HG03108 (cell line): ENCODE results near the gene ZNF358.
"Not testable (repeated sequence)": the region's sequence is repeated elsewhere in the genome, so short reads cannot be mapped to it uniquely, and the experiment has no call there.

ENCODE experiments used
- ATAC-seq: cut with Tn5 transposase; IDR thresholded peaks from one replicate; pipeline ENCODE4 v1.9.1; 2021; ENCODE audit warnings: moderate library complexity; ENCODE audit not compliant: unreplicated experiment

ZNF358 gene

DNA sequence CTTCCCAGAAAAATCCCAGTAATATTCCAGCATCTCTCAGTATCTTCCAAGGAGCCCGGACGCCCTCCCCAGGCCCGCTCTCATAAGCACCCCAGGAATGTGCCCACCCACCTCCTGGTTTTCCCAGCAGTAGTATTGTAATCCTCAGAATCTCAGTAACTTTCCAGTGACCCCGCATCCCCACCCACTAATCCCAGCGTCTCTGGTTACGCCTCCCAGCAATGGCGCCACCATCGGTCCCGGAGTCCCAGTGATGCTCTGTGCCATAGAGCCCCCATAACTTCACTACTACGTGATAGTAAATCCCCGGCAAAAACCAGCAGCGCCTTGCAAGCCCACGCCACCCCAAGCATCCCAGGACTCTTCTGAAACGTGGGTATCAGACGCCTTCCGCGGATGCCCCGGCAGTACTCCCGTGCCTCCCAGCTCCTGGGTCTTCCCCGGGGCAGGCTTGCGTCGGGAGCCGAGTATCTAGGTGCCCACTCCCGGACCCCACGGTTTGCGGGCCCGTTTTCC lies 18.7 kb downstream of the ZNF358 start:
- ATAC-seq: no peak

DNA sequence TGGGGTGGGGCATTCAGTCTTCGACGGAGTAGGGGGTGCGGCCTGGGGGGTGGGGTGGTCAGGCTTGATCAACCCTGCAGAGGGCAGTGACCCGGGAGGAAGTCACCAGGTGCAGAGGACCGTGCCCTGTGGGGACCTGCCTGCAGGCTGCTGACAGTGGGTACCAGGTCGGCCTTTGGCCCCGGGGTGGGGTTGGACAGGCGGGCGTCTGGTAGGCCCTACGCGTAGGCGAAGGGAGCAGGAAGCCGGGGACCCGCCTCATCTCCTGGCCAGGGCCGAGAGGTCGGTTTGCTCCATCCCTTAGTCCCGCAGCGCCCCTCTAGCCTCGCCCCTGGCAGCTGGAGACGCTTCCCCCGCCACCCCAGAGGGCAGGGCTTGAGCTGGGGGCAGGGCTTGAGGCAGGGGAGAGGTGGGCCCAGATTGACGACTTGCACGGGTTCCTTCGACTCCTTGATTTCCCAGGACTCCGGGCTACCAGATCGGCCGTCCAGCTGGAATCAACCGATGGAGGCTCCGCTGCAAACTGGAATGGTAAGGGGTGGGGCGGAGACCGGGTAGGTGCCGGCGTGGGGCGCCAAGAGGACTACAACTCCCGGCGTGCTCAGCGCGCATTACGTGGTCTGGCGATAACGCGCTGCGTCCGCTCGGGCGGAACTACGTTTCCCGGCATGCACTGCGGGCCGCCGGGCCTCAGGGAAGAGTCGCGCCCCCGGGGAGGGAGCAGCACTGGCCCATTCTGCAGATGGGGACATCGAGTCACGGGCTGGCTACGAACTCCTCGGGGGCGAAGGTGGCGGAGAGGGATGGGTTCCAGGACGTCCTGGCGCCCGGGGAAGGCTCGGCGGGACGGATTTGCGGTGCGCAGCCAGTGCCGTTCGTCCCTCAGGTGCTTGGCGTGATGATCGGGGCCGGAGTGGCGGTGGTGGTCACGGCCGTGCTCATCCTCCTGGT lies 19.4 kb downstream of the ZNF358 start, which contains the start of gene PNPLA6:
Gene PNPLA6, plus strand, starts transcription at position 671 of the 951 bp plus-strand sequence. Its CDS starts 72 bp downstream, at position 743.
- peak; percentile 51 for ATAC-seq

DNA sequence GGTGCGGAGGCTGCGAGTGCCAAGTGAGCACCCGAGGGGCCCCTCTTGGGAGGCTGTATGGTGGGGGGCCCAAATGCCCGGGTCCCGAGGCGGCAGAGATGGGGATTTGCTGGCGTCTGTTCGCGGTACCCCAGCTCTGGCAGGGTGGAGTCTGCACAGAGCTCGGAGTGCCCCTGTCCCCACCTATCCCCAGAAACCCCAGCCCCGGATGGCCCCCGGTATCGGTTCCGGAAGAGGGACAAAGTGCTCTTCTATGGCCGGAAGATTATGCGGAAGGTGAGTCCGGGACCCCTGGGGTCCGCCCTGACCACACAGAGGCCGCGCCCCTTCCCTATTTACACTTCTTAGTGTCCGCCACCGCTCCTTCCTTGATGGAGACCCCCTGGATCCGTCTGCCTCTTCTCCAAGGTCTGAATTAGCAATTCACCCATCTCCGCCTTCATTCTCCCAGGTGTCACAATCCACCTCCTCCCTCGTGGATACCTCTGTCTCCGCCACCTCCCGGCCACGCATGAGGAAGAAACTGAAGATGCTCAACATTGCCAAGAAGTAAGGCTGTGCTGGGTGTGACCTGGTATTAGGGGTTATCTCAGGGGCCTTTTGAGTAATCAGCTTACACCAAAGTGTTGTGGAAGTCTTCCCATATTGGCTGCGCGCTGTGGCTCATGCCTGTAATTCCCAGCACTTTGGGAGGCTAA lies 20.2 kb downstream of the ZNF358 start:
- ATAC-seq: no peak

DNA sequence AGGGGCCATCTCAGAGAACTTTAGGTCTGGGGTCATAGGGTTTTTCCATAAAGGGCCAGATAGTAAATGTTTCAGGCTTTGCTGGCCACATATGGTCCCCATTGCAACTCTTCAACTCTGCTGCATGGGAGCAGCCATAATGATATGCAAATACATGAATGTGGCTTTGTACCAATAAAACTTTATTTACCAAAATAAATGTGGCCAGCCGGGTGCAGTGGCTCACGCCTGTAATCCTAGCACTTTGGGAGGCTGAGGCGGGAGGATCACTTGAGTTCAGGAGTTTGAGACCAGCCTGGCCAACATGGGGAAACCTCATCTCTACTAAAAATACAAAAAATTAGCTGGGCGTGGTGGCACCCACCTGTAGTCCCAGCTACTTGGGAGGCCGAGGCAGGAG lies 23.1 kb downstream of the ZNF358 start:
- not testable (repeated sequence) for ATAC-seq

- no peak for ATAC-seq
Observed at GRCh38 chr19:7539827-7540425, 24.0 kb downstream of the ZNF358 start.

GRCh38 chr19:7540761-7541474 lies 25.0 kb downstream of the ZNF358 start:
- ATAC-seq: no peak

GRCh38 chr19:7541475-7541824 lies 25.5 kb downstream of the ZNF358 start:
- no peak for ATAC-seq

GRCh38 chr19:7541828-7542443 lies 26.0 kb downstream of the ZNF358 start:
- ATAC-seq: no peak

- ATAC-seq: no peak
Observed at GRCh38 chr19:7542556-7543348, 26.8 kb downstream of the ZNF358 start.

DNA sequence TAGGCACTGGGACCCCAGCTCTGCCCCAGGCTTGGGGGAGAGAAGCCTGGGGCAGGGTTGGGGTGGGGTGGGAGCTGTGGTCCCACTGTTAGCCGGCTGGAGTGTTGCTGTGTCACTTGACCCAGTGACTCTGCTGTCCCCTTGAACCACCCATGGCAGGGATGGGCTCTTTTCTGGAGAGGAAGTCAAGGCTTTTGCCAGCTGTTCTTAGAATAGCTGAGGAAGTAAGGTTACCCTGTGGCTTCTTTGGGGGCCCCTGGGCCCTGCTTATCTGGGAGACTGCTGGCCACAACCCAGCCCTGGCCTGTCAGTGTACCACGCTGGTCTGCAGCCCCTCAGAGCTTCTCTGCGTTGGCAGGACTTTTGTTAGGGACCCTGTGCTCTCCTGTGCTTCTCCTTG lies 28.7 kb downstream of the ZNF358 start:
- no peak for ATAC-seq

DNA sequence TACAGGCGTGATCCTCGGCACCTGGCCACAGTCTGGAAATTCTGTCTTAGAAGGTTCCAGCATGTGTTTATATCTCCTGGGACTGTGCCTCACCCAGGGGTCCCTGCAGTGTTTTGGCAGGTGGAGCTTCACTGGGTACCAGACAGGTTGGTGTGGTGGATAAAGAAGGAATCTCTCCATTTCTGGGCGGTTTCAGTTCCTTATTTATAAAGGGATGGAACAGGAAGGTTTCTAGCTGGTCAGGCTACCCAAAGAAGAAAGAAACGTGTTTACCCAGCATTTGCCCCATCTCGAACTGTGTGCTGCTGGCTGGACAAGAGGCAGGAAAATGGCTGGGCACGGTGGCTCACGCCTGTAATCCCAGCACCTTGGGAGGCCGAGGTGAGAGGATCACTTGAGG lies 29.4 kb downstream of the ZNF358 start:
- no peak for ATAC-seq

- no peak for ATAC-seq
Observed at GRCh38 chr19:7545904-7546303, 30.0 kb downstream of the ZNF358 start.

DNA sequence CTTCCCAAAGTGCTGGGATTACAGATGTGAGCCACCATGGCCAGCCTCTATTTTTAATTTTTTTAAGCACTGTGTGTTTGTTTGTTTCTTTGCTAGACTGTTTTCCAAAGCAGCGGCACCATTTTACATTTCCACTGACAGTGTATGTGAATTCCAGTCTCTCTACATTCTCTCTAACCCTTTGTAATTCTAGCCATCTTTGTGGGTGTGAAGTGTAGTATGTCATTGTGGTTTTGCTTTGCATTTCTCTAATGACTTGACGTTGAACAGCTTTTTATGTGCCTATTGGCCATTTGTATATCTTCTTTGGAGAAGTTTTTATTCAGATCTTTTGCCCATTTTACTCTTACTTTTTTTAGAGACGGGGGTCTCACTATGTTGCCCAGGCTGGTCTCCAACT lies 31.3 kb downstream of the ZNF358 start:
- no peak for ATAC-seq

DNA sequence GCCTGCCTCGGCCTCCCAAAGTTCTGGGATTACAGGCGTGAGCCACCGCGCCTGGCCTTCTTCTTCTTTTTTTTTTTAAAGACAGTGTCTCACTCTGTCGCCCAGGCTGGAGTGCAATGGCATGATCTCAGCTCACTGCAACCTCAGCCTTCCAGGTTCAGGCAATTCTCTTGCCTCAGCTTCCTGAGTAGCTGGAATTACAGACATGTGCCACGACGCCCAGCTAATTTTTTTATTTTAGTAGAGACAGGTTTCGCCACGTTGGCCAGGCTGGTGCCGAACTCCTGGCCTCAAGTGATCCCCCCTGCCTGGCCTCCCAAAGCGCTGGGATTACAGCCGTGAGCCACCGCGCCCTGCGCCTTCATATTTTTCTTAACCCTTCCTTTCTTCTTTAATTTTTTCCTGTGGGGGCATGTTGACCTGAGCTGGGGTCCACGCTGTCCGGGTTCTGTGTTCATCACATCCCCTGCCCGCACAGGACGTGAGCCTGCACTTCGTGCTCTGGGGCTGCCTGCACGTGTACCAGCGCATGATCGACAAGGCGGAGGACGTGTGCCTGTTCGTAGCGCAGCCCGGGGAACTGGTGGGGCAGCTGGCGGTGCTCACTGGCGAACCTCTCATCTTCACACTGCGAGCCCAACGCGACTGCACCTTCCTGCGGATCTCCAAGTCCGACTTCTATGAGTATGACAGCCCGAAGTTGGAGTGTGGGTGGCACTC lies 33.7 kb downstream of the ZNF358 start:
- ATAC-seq: no peak

GRCh38 chr19:7550169-7550770 lies 34.4 kb downstream of the ZNF358 start:
- ATAC-seq: no peak

- no peak for ATAC-seq
Observed at GRCh38 chr19:7550987-7551761, 35.3 kb downstream of the ZNF358 start.

- ATAC-seq: no peak
Observed at GRCh38 chr19:7552781-7553180, 36.9 kb downstream of the ZNF358 start.

DNA sequence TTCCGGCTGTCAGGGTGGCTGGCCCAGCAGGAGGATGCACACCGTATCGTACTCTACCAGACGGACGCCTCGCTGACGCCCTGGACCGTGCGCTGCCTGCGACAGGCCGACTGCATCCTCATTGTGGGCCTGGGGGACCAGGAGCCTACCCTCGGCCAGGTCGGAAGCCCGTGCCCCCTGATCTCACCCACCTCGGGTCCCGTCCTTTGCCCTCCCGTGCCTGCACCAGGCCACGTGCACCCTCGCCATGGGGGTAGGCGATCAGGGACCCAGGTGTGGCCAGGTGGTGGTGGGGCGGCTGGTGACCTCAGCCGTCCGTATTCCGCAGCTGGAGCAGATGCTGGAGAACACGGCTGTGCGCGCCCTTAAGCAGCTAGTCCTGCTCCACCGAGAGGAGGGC lies 38.7 kb downstream of the ZNF358 start:
- no peak for ATAC-seq
